Glomerular endothelial cell (primary cell): ENCODE measurements around the gene LACTB. TPM values are rescaled to one million over a fixed set of nuclear protein-coding genes. Genes with fewer than 3 reads are reported as not detected.

ENCODE experiments used
- total RNA-seq: library from RNA; depleted of rRNA; stranded (reverse); fragments of >200 nt; gene quantifications from 2 replicates; pipeline ENCODE4 v1.2.3, GENCODE V29; 2015

LACTB gene
- total RNA-seq, 1 donor from 2014 or later = 24.7 TPM

Other genes starting within 250 kb of the LACTB start
- gene TPM1, start 79.1 kb upstream of the LACTB start, total RNA-seq = 476 and 748 TPM in 2 replicates
- 264 and 330 TPM in 2 replicates for gene RPS27L, start 35.6 kb downstream of the LACTB start, total RNA-seq
- 23.2 and 26.1 TPM in 2 replicates for gene RAB8B, start 67.7 kb downstream of the LACTB start, total RNA-seq
- gene APH1B, start 155.7 kb downstream of the LACTB start, total RNA-seq = 17.8 and 19.5 TPM in 2 replicates